Activated naive CD8-positive, alpha-beta T cell treated with anti-CD3 and anti-CD28 coated beads for 36 hours (primary cell): Measurements from ENCODE around the gene EPN2. TPM values are rescaled to one million over a fixed set of nuclear protein-coding genes. Genes with fewer than 3 reads are reported as not detected.
A peak's percentile ranks its signal among the peaks of the same experiment; 100 is the strongest.

Experiments
- DNase-seq: peaks from one replicate; pipeline ENCODE4 v3.0.0; 2021
- H3K27ac Mint-ChIP-seq: one replicate; pipeline ENCODE4 v1.8.0; 2022; ENCODE audit warnings: mild to moderate bottlenecking, moderate library complexity, mixed read lengths
- H3K27me3 Mint-ChIP-seq: one replicate; pipeline ENCODE4 v1.8.0; 2022; ENCODE audit warnings: mild to moderate bottlenecking, mixed read lengths
- H3K36me3 Mint-ChIP-seq: one replicate; pipeline ENCODE4 v1.8.0; 2021; ENCODE audit warnings: mild to moderate bottlenecking, mixed read lengths
- H3K4me1 Mint-ChIP-seq: one replicate; pipeline ENCODE4 v1.8.0; 2021; ENCODE audit warnings: mixed read lengths
- H3K4me3 Mint-ChIP-seq: one replicate; pipeline ENCODE4 v1.8.0; 2022; ENCODE audit warnings: mild to moderate bottlenecking, moderate library complexity, mixed read lengths
- H3K9me3 Mint-ChIP-seq: one replicate; pipeline ENCODE4 v1.8.0; 2022; ENCODE audit warnings: mixed read lengths
- total RNA-seq, 2 experiments: library from RNA; stranded (reverse); gene quantifications; one replicate each; pipeline ENCODE4 v1.2.3, GENCODE V29; 2021

The EPN2 gene
- total RNA-seq, 2 experiments from 2014 or later: 2.7 to 4.6 TPM

GRCh38 chr17:19331134-19331533 is 94.0 kb downstream of the EPN2 start:
- Mint-ChIP-seq H3K9me3 (no peaks in the 10 kb centered on the region), H3K27ac (no peak overlapping the region), H3K4me3 (no peak overlapping the region), H3K4me1 (peaks cover 4% of the 10 kb centered on the region), H3K27me3 (peaks cover 20% of the 10 kb centered on the region), H3K36me3 (no peaks in the 10 kb centered on the region)
- DNase-seq: no peak

GRCh38 chr17:19331543-19332245 is 94.5 kb downstream of the EPN2 start:
- Mint-ChIP-seq H3K4me1 (peaks cover 4% of the 10 kb centered on the region), H3K36me3 (no peaks in the 10 kb centered on the region), H3K9me3 (no peaks in the 10 kb centered on the region), H3K27ac (no peak overlapping the region), H3K27me3 (peaks cover 18% of the 10 kb centered on the region), H3K4me3 (no peak overlapping the region)
- DNase-seq: no peak

- DNase-seq: peak; percentile 22
- no peaks in the 10 kb centered on the region for H3K36me3 Mint-ChIP-seq
- H3K4me1 Mint-ChIP-seq: peaks cover 4% of the 10 kb centered on the region
- H3K27ac Mint-ChIP-seq: no peak overlapping the region
- no peaks in the 10 kb centered on the region for H3K9me3 Mint-ChIP-seq
- H3K4me3 Mint-ChIP-seq: no peak overlapping the region
- H3K27me3 Mint-ChIP-seq: peaks cover 17% of the 10 kb centered on the region
Observed at GRCh38 chr17:19332371-19333131, 95.4 kb downstream of the EPN2 start.

GRCh38 chr17:19333132-19333440 is 95.9 kb downstream of the EPN2 start:
- Mint-ChIP-seq H3K4me3 (no peak overlapping the region), H3K27ac (no peak overlapping the region), H3K9me3 (no peaks in the 10 kb centered on the region), H3K27me3 (peaks cover 17% of the 10 kb centered on the region), H3K4me1 (peaks cover 4% of the 10 kb centered on the region), H3K36me3 (no peaks in the 10 kb centered on the region)
- DNase-seq: no peak

- DNase-seq: no peak
- peaks cover 4% of the 10 kb centered on the region for H3K4me1 Mint-ChIP-seq
- peaks cover 17% of the 10 kb centered on the region for H3K27me3 Mint-ChIP-seq
- H3K36me3 Mint-ChIP-seq: no peaks in the 10 kb centered on the region
- H3K9me3 Mint-ChIP-seq: no peaks in the 10 kb centered on the region
- no peak overlapping the region for H3K27ac Mint-ChIP-seq
- H3K4me3 Mint-ChIP-seq: no peak overlapping the region
Observed at GRCh38 chr17:19333736-19334290, 96.6 kb downstream of the EPN2 start.

- DNase-seq: no peak
- Mint-ChIP-seq H3K36me3 (no peaks in the 10 kb centered on the region), H3K4me3 (no peak overlapping the region), H3K4me1 (peaks cover 4% of the 10 kb centered on the region), H3K27me3 (peaks cover 19% of the 10 kb centered on the region), H3K9me3 (no peaks in the 10 kb centered on the region), H3K27ac (no peak overlapping the region)
Observed at GRCh38 chr17:19334331-19334730, 97.2 kb downstream of the EPN2 start.

GRCh38 chr17:19335951-19336631 is 98.9 kb downstream of the EPN2 start:
- Mint-ChIP-seq H3K27me3 (peaks cover 22% of the 10 kb centered on the region), H3K4me1 (peaks cover 4% of the 10 kb centered on the region), H3K27ac (no peak overlapping the region), H3K4me3 (no peak overlapping the region), H3K9me3 (no peaks in the 10 kb centered on the region), H3K36me3 (no peaks in the 10 kb centered on the region)
- DNase-seq: no peak

- Mint-ChIP-seq H3K9me3 (no peaks in the 10 kb centered on the region), H3K4me1 (peaks cover 4% of the 10 kb centered on the region), H3K4me3 (no peak overlapping the region), H3K27ac (no peak overlapping the region), H3K27me3 (peaks cover 33% of the 10 kb centered on the region), H3K36me3 (no peaks in the 10 kb centered on the region)
- DNase-seq: no peak
Observed at GRCh38 chr17:19336938-19337711, 100.0 kb downstream of the EPN2 start.

- Mint-ChIP-seq H3K27ac (no peak overlapping the region), H3K9me3 (no peaks in the 10 kb centered on the region), H3K4me3 (no peak overlapping the region)
Observed at GRCh38 chr17:19337712-19338023, 100.5 kb downstream of the EPN2 start.

GRCh38 chr17:19338031-19338990 is 101.1 kb downstream of the EPN2 start:
- H3K27me3 Mint-ChIP-seq: peaks cover 35% of the 10 kb centered on the region
- no peaks in the 10 kb centered on the region for H3K9me3 Mint-ChIP-seq
- no peaks in the 10 kb centered on the region for H3K4me1 Mint-ChIP-seq
- peak; percentile 63 for DNase-seq
- H3K27ac Mint-ChIP-seq: no peak overlapping the region
- H3K4me3 Mint-ChIP-seq: no peak overlapping the region
- no peaks in the 10 kb centered on the region for H3K36me3 Mint-ChIP-seq

More at GRCh38 chr17:19337712-19338023, 100.5 kb downstream of the EPN2 start:
- DNase-seq: no peak
- Mint-ChIP-seq H3K36me3 (no peaks in the 10 kb centered on the region), H3K27me3 (peaks cover 35% of the 10 kb centered on the region), H3K4me1 (peaks cover 2% of the 10 kb centered on the region)

GRCh38 chr17:19339341-19339815 is 102.2 kb downstream of the EPN2 start:
- Mint-ChIP-seq H3K27me3 (peaks cover 35% of the 10 kb centered on the region), H3K27ac (no peak overlapping the region), H3K36me3 (no peaks in the 10 kb centered on the region), H3K4me1 (no peaks in the 10 kb centered on the region), H3K4me3 (no peak overlapping the region), H3K9me3 (no peaks in the 10 kb centered on the region)
- DNase-seq: no peak

GRCh38 chr17:19341211-19341631 is 104.1 kb downstream of the EPN2 start:
- Mint-ChIP-seq H3K4me1 (no peaks in the 10 kb centered on the region), H3K9me3 (no peaks in the 10 kb centered on the region), H3K36me3 (no peaks in the 10 kb centered on the region), H3K27me3 (peaks cover 30% of the 10 kb centered on the region), H3K27ac (no peak overlapping the region), H3K4me3 (no peak overlapping the region)
- no peak for DNase-seq

GRCh38 chr17:19341641-19342610 is 104.8 kb downstream of the EPN2 start:
- no peak for DNase-seq
- no peak overlapping the region for H3K27ac Mint-ChIP-seq

More at GRCh38 chr17:19341641-19342610, 104.8 kb downstream of the EPN2 start:
- H3K9me3 Mint-ChIP-seq: no peaks in the 10 kb centered on the region
- H3K36me3 Mint-ChIP-seq: no peaks in the 10 kb centered on the region
- H3K4me1 Mint-ChIP-seq: no peaks in the 10 kb centered on the region
- peaks cover 29% of the 10 kb centered on the region for H3K27me3 Mint-ChIP-seq
- no peak overlapping the region for H3K4me3 Mint-ChIP-seq
